DND-41 (cell line): ENCODE measurements around the gene MMP11.
A peak's percentile ranks its signal among the peaks of the same experiment; 100 is the strongest.

Source experiments
- ATAC-seq: fragments of 200-7000 bp; cut with Tn5 transposase; 3 replicates; pipeline ENCODE4 v1.9.1; 2021; ENCODE audit warnings: low read depth; ENCODE audit not compliant: insufficient read depth
- DNase-seq: peaks from one replicate; pipeline ENCODE4 v3.0.0-alpha.2; 2020
- H2AFZ ChIP-seq: 2 replicates; pipeline ENCODE4 v1.6.0; 2012; ENCODE audit warnings: low read depth, low read length
- H3K27ac ChIP-seq: 2 replicates; pipeline ENCODE4 v1.5.1; 2012; ENCODE audit warnings: low read length, inconsistent platforms
- H3K27me3 ChIP-seq: fragments of 200-600 bp; sonication (generic); 2 replicates; pipeline ENCODE4 v1.6.0; 2012; ENCODE audit warnings: low read length, mild to moderate bottlenecking, inconsistent platforms; ENCODE audit not compliant: insufficient read depth, poor library complexity
- H3K36me3 ChIP-seq: 2 replicates; pipeline ENCODE4 v1.5.1; 2012; ENCODE audit warnings: low read length, inconsistent platforms; ENCODE audit not compliant: insufficient read depth
- H3K4me1 ChIP-seq: 2 replicates; pipeline ENCODE4 v1.5.1; 2012; ENCODE audit warnings: mild to moderate bottlenecking, low read length; ENCODE audit not compliant: insufficient read depth
- H3K4me2 ChIP-seq: 2 replicates; pipeline ENCODE4 v1.6.0; 2012; ENCODE audit warnings: mild to moderate bottlenecking, moderate library complexity, low read length, inconsistent platforms; ENCODE audit not compliant: insufficient read depth
- H3K4me3 ChIP-seq, 2 experiments: fragments of 200-600 bp in 1 of 2; shearing (Covaris generic) in 1 of 2; 2 replicates each; pipeline ENCODE4 v1.5.1; 2012 to 2016; ENCODE audit warnings: inconsistent platforms in 2 of 2, low read length in 2 of 2, mild to moderate bottlenecking in 2 of 2, low read depth in 1 of 2, moderate library complexity in 1 of 2
- H3K79me2 ChIP-seq: 2 replicates; pipeline ENCODE4 v1.6.0; 2012; ENCODE audit warnings: low read length, inconsistent platforms; ENCODE audit not compliant: insufficient read depth
- H3K9ac ChIP-seq: 2 replicates; pipeline ENCODE4 v1.6.0; 2012; ENCODE audit warnings: low read depth, mild to moderate bottlenecking, inconsistent platforms, low read length, moderate library complexity
- H3K9me3 ChIP-seq: 2 replicates; pipeline ENCODE4 v1.5.1; 2012; ENCODE audit warnings: low read length, moderate library complexity, mild to moderate bottlenecking, inconsistent platforms; ENCODE audit not compliant: insufficient read depth, severe bottlenecking
- H4K20me1 ChIP-seq: 2 replicates; pipeline ENCODE4 v1.6.0; 2012; ENCODE audit warnings: low read length; ENCODE audit not compliant: insufficient read depth
- CTCF ChIP-seq: IDR thresholded peaks from 2 replicates; pipeline ENCODE4 v1.5.1; 2012; ENCODE audit warnings: borderline replicate concordance, low read length, moderate library complexity, mild to moderate bottlenecking; ENCODE audit not compliant: poor library complexity, severe bottlenecking; ENCODE audit errors: extremely low read depth
- EZH2 ChIP-seq: IDR thresholded peaks from 3 replicates; pipeline ENCODE4 v1.6.1; 2012; ENCODE audit warnings: borderline replicate concordance, low read depth, mild to moderate bottlenecking, moderate library complexity, low read length, inconsistent platforms; ENCODE audit not compliant: severe bottlenecking

Gene MMP11

GRCh38 chr22:23825246-23825905 lies 52.7 kb downstream of the MMP11 start:
- Histone ChIP-seq H2AFZ (no peak overlapping the region), H3K27me3 (no peaks in the 10 kb centered on the region), H4K20me1 (peaks cover 20% of the 10 kb centered on the region), H3K79me2 (peaks cover 20% of the 10 kb centered on the region), H3K4me1 (peaks cover 31% of the 10 kb centered on the region), H3K4me3 (no peak overlapping the region), H3K36me3 (peaks cover 95% of the 10 kb centered on the region), H3K9ac (no peak overlapping the region; the same call in 1 of the 2 replicates), H3K4me2 (no peak overlapping the region), H3K27ac (peak overlapping the region; percentile 59), H3K9me3 (no peaks in the 10 kb centered on the region)
- no peak for ATAC-seq
- DNase-seq: no peak
- TF ChIP-seq CTCF (no peak), EZH2 (no peak)

GRCh38 chr22:23826510-23827350 lies 54.1 kb downstream of the MMP11 start:
- Histone ChIP-seq H3K4me3 (no peak overlapping the region), H3K27me3 (no peaks in the 10 kb centered on the region), H3K27ac (peak overlapping the region; percentile 69), H3K4me1 (peaks cover 31% of the 10 kb centered on the region), H4K20me1 (peaks cover 24% of the 10 kb centered on the region), H3K36me3 (peaks cover 94% of the 10 kb centered on the region), H2AFZ (no peak overlapping the region), H3K79me2 (peaks cover 28% of the 10 kb centered on the region), H3K4me2 (no peak overlapping the region), H3K9me3 (no peaks in the 10 kb centered on the region), H3K9ac (no peak overlapping the region)
- no peak for TF ChIP-seq EZH2
- TF ChIP-seq CTCF: no peak
- ATAC-seq (peak; percentile 34; the same call in 1 of the 3 replicates), DNase-seq (no peak)

- Histone ChIP-seq H3K79me2 (peaks cover 36% of the 10 kb centered on the region), H3K27me3 (no peaks in the 10 kb centered on the region), H3K9me3 (no peaks in the 10 kb centered on the region), H3K36me3 (peaks cover 94% of the 10 kb centered on the region), H3K27ac (peak overlapping the region; percentile 69; the same call in 1 of the 2 replicates), H3K9ac (no peak overlapping the region), H3K4me2 (no peak overlapping the region), H4K20me1 (peaks cover 30% of the 10 kb centered on the region), H3K4me1 (peaks cover 31% of the 10 kb centered on the region), H3K4me3 (no peak overlapping the region), H2AFZ (no peak overlapping the region)
- ATAC-seq: no peak
- no peak for DNase-seq
- TF ChIP-seq CTCF (no peak), EZH2 (no peak)
Measured at GRCh38 chr22:23827351-23827995, 54.8 kb downstream of the MMP11 start.
